Natural killer cell (primary cell): ENCODE data around the gene ASTN2. TPM values are rescaled to one million over a fixed set of nuclear protein-coding genes. Genes with fewer than 3 reads are reported as not detected.

Experiments
- ATAC-seq, 3 donors: fragments of 150-1000 bp in 2 of 3; fragments of 200-7000 bp in 1 of 3; cut with Tn5 transposase; 1 replicate in 1 of 3; 2 replicates in 2 of 3; pipeline ENCODE4 v1.10.0; 2021; ENCODE audit warnings: mild to moderate bottlenecking in 2 of 3, moderate library complexity in 2 of 3
- DNase-seq, 2 donors: peaks; one replicate each; pipeline versions ENCODE4 v3.0.0 to v3.0.0-alpha.2; 2013 to 2021; ENCODE audit warnings: mixed read lengths in 1 of 2
- H3K27ac ChIP-seq: one replicate; pipeline ENCODE4 v1.5.1; 2013; ENCODE audit warnings: mild to moderate bottlenecking, low read length
- H3K27me3 ChIP-seq: one replicate; pipeline ENCODE4 v1.6.1; 2013; ENCODE audit warnings: low read length; ENCODE audit not compliant: control insufficient read depth, insufficient read depth
- H3K36me3 ChIP-seq: one replicate; pipeline ENCODE4 v1.6.1; 2013; ENCODE audit warnings: low read length; ENCODE audit not compliant: control insufficient read depth, insufficient read depth
- H3K4me1 ChIP-seq: one replicate; pipeline ENCODE4 v1.6.1; 2013; ENCODE audit warnings: low read length; ENCODE audit not compliant: control insufficient read depth, insufficient read depth
- H3K4me3 ChIP-seq: one replicate; pipeline ENCODE4 v1.5.1; 2013; ENCODE audit warnings: low read length
- H3K9me3 ChIP-seq: one replicate; pipeline ENCODE4 v1.6.1; 2013; ENCODE audit warnings: low read length; ENCODE audit not compliant: control insufficient read depth, insufficient read depth
- H3K27ac Mint-ChIP-seq, 2 donors: one replicate each; pipeline ENCODE4 v1.8.0; 2022; ENCODE audit warnings: mild to moderate bottlenecking in 2 of 2, mixed read lengths in 2 of 2, moderate library complexity in 1 of 2
- H3K27me3 Mint-ChIP-seq, 2 donors: one replicate each; pipeline ENCODE4 v1.8.0; 2022; ENCODE audit warnings: low read depth in 2 of 2, mixed read lengths in 2 of 2
- H3K36me3 Mint-ChIP-seq: one replicate; pipeline ENCODE4 v1.8.0; 2022; ENCODE audit warnings: mixed read lengths
- H3K4me1 Mint-ChIP-seq, 2 donors: one replicate each; pipeline ENCODE4 v1.8.0; 2022; ENCODE audit warnings: mixed read lengths in 2 of 2
- H3K4me3 Mint-ChIP-seq: one replicate; pipeline ENCODE4 v1.8.0; 2022; ENCODE audit warnings: mild to moderate bottlenecking, moderate library complexity, mixed read lengths
- H3K9me3 Mint-ChIP-seq, 2 donors: one replicate each; pipeline ENCODE4 v1.8.0; 2022; ENCODE audit warnings: mixed read lengths in 2 of 2
- WGBS: methylation state at CpG from one replicate; pipeline ENCODE4 v1.1.7; 2013; ENCODE audit warnings: missing lambda C conversion rate; ENCODE audit not compliant: insufficient coverage; 5-methylcytosine and 5-hydroxymethylcytosine counted together
- intact Hi-C: fragments of 100-400 bp; cut with micrococcal nuclease; formaldehyde crosslinking; loops from one replicate; pipeline ENCODE4 v1.14.2; 2022
- total RNA-seq, 4 donors: library from RNA; stranded (reverse); fragments of 120-200 nt in 1 of 4; gene quantifications; one replicate each; pipeline versions ENCODE4 v1.2.3 to v1.2.4, GENCODE V29; 2013 to 2022
- TF ChIP-seq, protein P1 (sequence below): fragments of 200-600 bp; IDR thresholded peaks from one replicate; pipeline ENCODE4 v1.8.0; 2022; ENCODE audit warnings: antibody characterized with exemption

The ASTN2 gene
- total RNA-seq, 3 donors from 2014 or later (not counting 1 experiment from before 2014, with no cell fraction given) = 3.0 to 3.5 (median 3.2) TPM

DNA sequence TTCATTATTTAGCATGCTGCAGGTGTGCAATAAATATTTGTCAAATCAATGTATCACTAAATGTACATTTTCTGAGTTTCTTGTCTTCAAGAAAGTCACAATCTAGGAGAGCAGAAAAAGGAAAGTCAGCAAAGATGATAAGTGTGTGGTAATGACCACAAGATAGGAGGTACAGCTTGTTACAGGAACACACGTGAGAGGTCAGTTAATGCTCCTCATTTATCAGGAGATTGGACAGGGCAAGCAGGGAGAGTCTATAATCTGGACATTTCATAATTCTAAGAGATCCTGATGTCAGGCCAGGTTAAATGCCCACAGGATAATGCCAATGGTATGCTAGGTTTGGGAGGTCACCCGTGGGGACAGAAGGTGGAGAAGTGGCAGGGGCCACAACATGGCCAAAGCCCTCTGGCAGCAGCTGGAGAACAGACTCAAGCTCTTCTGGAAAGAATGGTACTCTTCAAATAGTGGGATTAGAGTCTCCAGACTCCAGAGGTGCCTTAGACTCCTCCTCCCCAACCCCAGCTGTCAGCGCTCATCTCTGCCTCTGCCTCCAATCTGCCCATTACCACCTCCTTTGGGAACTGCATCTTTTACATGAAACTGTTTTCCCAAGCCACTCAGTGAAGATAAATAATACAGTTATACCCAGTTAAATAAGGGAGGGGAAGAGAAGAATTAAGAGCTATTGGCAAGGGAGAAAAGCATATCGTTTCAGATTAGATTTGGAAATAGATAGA is 114.3 kb downstream of the ASTN2 start:
- H3K27ac ChIP-seq = no peak overlapping the region
- Mint-ChIP-seq H3K4me1 (no peaks in the 10 kb centered on the region), H3K27me3 (no peaks in the 10 kb centered on the region), H3K36me3 (no peaks in the 10 kb centered on the region), H3K27ac (no peak overlapping the region), H3K9me3 (peaks cover 5 to 8% of the 10 kb centered on the region in 2 donors), H3K4me3 (no peak overlapping the region)
- intact Hi-C loops = no loop called here
- H3K4me3 ChIP-seq = no peak overlapping the region
- no peak for ATAC-seq
- no peaks in the 10 kb centered on the region for H3K27me3 ChIP-seq
- DNase-seq = no peak
- no peaks in the 10 kb centered on the region for H3K36me3 ChIP-seq
- H3K4me1 ChIP-seq = no peaks in the 10 kb centered on the region
- TF ChIP-seq, protein P1, sequence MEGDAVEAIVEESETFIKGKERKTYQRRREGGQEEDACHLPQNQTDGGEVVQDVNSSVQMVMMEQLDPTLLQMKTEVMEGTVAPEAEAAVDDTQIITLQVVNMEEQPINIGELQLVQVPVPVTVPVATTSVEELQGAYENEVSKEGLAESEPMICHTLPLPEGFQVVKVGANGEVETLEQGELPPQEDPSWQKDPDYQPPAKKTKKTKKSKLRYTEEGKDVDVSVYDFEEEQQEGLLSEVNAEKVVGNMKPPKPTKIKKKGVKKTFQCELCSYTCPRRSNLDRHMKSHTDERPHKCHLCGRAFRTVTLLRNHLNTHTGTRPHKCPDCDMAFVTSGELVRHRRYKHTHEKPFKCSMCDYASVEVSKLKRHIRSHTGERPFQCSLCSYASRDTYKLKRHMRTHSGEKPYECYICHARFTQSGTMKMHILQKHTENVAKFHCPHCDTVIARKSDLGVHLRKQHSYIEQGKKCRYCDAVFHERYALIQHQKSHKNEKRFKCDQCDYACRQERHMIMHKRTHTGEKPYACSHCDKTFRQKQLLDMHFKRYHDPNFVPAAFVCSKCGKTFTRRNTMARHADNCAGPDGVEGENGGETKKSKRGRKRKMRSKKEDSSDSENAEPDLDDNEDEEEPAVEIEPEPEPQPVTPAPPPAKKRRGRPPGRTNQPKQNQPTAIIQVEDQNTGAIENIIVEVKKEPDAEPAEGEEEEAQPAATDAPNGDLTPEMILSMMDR = no peak
- no peaks in the 10 kb centered on the region for H3K9me3 ChIP-seq
- 68% methylated on average over 3 of the region's 4 CpGs for WGBS

DNA sequence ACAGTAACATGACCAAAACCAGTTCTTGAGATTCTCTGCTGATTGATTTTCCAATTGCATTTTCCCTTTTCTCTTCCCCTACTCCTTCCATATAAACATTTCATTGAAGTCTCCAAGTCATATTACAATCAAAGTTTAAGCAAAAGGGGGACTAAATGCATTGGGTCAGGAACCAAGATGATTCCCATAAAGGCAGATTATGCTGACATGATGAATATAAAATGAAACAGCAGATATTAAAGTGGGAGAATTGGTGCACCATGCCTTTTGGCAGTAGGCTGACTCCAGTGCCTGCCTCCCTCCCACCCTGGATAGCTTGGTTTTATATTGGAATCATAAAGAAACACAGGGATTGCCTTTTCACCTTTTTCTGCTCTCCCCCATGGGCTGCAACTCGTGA is 118.4 kb downstream of the ASTN2 start:
- intact Hi-C loops = no loop called here
- no peak for DNase-seq

DNA sequence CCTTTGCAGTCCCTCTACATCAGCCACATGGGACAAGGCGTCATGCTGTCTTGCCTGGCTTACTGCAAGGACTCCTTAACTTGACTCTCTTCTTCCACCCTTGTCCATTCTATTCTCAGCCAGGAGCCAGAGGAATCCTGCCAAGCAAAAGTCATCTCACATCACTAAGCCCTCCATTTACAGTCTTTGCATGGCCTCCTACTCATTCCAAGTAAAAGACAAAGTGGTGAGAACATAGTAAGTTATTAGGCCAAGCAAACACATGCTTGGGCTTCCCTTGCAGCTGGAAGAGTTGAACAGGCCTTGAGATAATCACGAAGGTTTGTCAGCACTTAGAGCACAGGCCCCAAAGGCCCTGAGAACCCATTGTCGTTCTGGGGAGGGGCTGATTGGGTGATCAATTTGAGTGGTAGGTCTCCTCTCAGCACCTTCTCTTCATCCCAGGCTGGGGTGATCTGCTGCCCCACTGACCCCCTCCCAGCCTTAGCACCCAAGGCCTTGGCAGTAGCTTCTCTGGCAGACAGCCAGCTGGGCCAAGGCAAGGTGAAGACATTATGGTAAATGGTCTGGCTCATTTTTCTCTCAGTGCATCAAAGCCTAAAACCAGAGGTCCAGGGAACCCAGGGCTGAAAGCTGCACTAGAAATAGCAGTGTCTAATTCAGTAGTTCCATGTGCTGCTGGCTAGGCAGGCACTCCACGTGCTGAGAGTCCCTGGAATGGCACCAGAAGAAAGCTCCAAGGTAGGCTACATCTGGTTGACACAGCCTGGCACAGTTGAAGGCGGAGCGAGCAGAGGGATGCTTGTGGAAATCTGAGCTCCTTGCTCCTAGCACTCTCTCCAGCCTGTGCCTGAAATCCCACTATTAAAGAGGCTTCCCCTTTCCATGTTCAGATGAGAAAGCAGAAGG is 121.4 kb downstream of the ASTN2 start:
- no peak for ATAC-seq
- Mint-ChIP-seq H3K27ac (no peak overlapping the region), H3K36me3 (no peaks in the 10 kb centered on the region), H3K4me1 (no peaks in the 10 kb centered on the region), H3K4me3 (no peak overlapping the region), H3K9me3 (peaks cover 6 to 7% of the 10 kb centered on the region in 2 donors), H3K27me3 (no peaks in the 10 kb centered on the region)
- WGBS = 81% methylated on average over 6 of the region's 6 CpGs
- intact Hi-C loops = no loop called here
- no peak overlapping the region for H3K4me3 ChIP-seq
- H3K4me1 ChIP-seq = no peaks in the 10 kb centered on the region
- DNase-seq = no peak
- no peak overlapping the region for H3K27ac ChIP-seq
- TF ChIP-seq, protein P1 = no peak
- H3K9me3 ChIP-seq = no peaks in the 10 kb centered on the region
- no peaks in the 10 kb centered on the region for H3K36me3 ChIP-seq
- no peaks in the 10 kb centered on the region for H3K27me3 ChIP-seq

More for the DNA sequence above, 118.4 kb downstream of the ASTN2 start:
- Mint-ChIP-seq H3K27ac (no peak overlapping the region), H3K4me3 (no peak overlapping the region), H3K9me3 (peaks cover 8 to 12% of the 10 kb centered on the region in 2 donors), H3K27me3 (no peaks in the 10 kb centered on the region), H3K4me1 (no peaks in the 10 kb centered on the region), H3K36me3 (no peaks in the 10 kb centered on the region)
- TF ChIP-seq, protein P1 = no peak
- ATAC-seq = no peak
- Histone ChIP-seq H3K4me1 (no peaks in the 10 kb centered on the region), H3K4me3 (no peak overlapping the region), H3K36me3 (no peaks in the 10 kb centered on the region), H3K27me3 (no peaks in the 10 kb centered on the region), H3K27ac (no peak overlapping the region), H3K9me3 (no peaks in the 10 kb centered on the region)
- 61% methylated on average over 1 of the region's 1 CpG for WGBS
